Measurements from ENCODE around the gene DEXI.
A peak's percentile ranks its signal among the peaks of the same experiment; 100 is the strongest.

DEXI gene

GRCh38 chr16:10885246-10885645 is 57.0 kb downstream of the DEXI start:
- Histone ChIP-seq H3F3A (ENCODE audit: control insufficient read depth, insufficient read depth) (peaks cover 47% of the 10 kb centered on the region), H3K9me2 (replicated peaks; ENCODE audit: control insufficient read depth, low read length) (no peaks in the 10 kb centered on the region), H3K27me3 (ENCODE audit: control insufficient read depth, low read length) (no peaks in the 10 kb centered on the region), H3K27ac (ENCODE audit: low read depth, low read length) (peak overlapping the region; percentile 93), H3K4me1 (ENCODE audit: control insufficient read depth, low read length) (peaks cover 98% of the 10 kb centered on the region), H3K4me3 (ENCODE audit: low read length) (peak overlapping the region; percentile 78), H3K36me3 (ENCODE audit: control insufficient read depth, low read length) (peaks cover 74% of the 10 kb centered on the region), H3K4me2 (ENCODE audit: low read length) (peak overlapping the region; percentile 97), H4K20me1 (ENCODE audit: control insufficient read depth, insufficient read depth, low read depth, low read length) (no peaks in the 10 kb centered on the region), H3K9me3 (ENCODE audit: control insufficient read depth, insufficient read depth, low read length) (no peaks in the 10 kb centered on the region), H3K79me2 (ENCODE audit: control insufficient read depth, low read length) (peaks cover 98% of the 10 kb centered on the region)
- TF ChIP-seq CTCF (IDR thresholded peaks at IDR 0.05; ENCODE audit: low read depth, low read length, poor library complexity, severe bottlenecking) (no peak), EZH2phosphoT487 (IDR thresholded peaks at IDR 0.05; ENCODE audit: borderline replicate concordance, low read length) (no peak)

GRCh38 chr16:10883004-10883403 is 59.3 kb downstream of the DEXI start:
- no peaks in the 10 kb centered on the region for H3K27me3 ChIP-seq (ENCODE audit: control insufficient read depth, low read length)
- no peak overlapping the region for H3K27ac ChIP-seq (ENCODE audit: low read depth, low read length)
- TF ChIP-seq CTCF (IDR thresholded peaks at IDR 0.05; ENCODE audit: low read depth, low read length, poor library complexity, severe bottlenecking), result no peak
- no peak for TF ChIP-seq EZH2phosphoT487 (IDR thresholded peaks at IDR 0.05; ENCODE audit: borderline replicate concordance, low read length)
- H3K9me3 ChIP-seq (ENCODE audit: control insufficient read depth, insufficient read depth, low read length), result no peaks in the 10 kb centered on the region
- no peak overlapping the region for H3K4me3 ChIP-seq (ENCODE audit: low read length)
- peaks cover 98% of the 10 kb centered on the region for H3K79me2 ChIP-seq (ENCODE audit: control insufficient read depth, low read length)
- 0 out of 2 replicates have a peak overlapping the region, but pooled peaks have one; percentile 97 for H3K4me2 ChIP-seq (ENCODE audit: low read length)
- H3K9me2 ChIP-seq (replicated peaks; ENCODE audit: control insufficient read depth, low read length), result no peaks in the 10 kb centered on the region
- peaks cover 87% of the 10 kb centered on the region for H3K36me3 ChIP-seq (ENCODE audit: control insufficient read depth, low read length)
- peaks cover 40% of the 10 kb centered on the region for H3F3A ChIP-seq (ENCODE audit: control insufficient read depth, insufficient read depth)
- H3K4me1 ChIP-seq (ENCODE audit: control insufficient read depth, low read length), result peaks cover 97% of the 10 kb centered on the region
- H4K20me1 ChIP-seq (ENCODE audit: control insufficient read depth, insufficient read depth, low read depth, low read length), result no peaks in the 10 kb centered on the region

- Histone ChIP-seq H3K27ac (ENCODE audit: low read depth, low read length) (peak overlapping the region; percentile 86), H4K20me1 (ENCODE audit: control insufficient read depth, insufficient read depth, low read depth, low read length) (no peaks in the 10 kb centered on the region), H3K79me2 (ENCODE audit: control insufficient read depth, low read length) (peaks cover 94% of the 10 kb centered on the region), H3K27me3 (ENCODE audit: control insufficient read depth, low read length) (no peaks in the 10 kb centered on the region), H3K36me3 (ENCODE audit: control insufficient read depth, low read length) (peaks cover 85% of the 10 kb centered on the region), H3K9me2 (replicated peaks; ENCODE audit: control insufficient read depth, low read length) (no peaks in the 10 kb centered on the region), H3K4me2 (ENCODE audit: low read length) (peak overlapping the region; percentile 88), H3F3A (ENCODE audit: control insufficient read depth, insufficient read depth) (peaks cover 34% of the 10 kb centered on the region), H3K4me1 (ENCODE audit: control insufficient read depth, low read length) (peaks cover 93% of the 10 kb centered on the region), H3K9me3 (ENCODE audit: control insufficient read depth, insufficient read depth, low read length) (no peaks in the 10 kb centered on the region), H3K4me3 (ENCODE audit: low read length) (peak overlapping the region; percentile 94)
- no peak for TF ChIP-seq EZH2phosphoT487 (IDR thresholded peaks at IDR 0.05; ENCODE audit: borderline replicate concordance, low read length)
- no peak for TF ChIP-seq CTCF (IDR thresholded peaks at IDR 0.05; ENCODE audit: low read depth, low read length, poor library complexity, severe bottlenecking)
Observed at GRCh38 chr16:10881479-10882030, 60.7 kb downstream of the DEXI start.
